Midbrain (tissue), 1 donor: ENCODE data around the gene STH.

Experiments
- DNase-seq: peaks from one replicate; lab custom pipeline; 2025; lab: John Stamatoyannopoulos, UW

Gene STH

GRCh38 chr17:46046957-46047356 is 47.9 kb downstream of the STH start:
- no peak for DNase-seq

- no peak for DNase-seq
These were observed 48.3 kb downstream of the STH start for GRCh38 chr17:46047398-46047797.

- no peak for DNase-seq
These were observed 48.8 kb downstream of the STH start for GRCh38 chr17:46047856-46048255.
